ENCODE measurements around the gene ZNF740. TPM values are rescaled to one million over a fixed set of nuclear protein-coding genes. Genes with fewer than 3 reads are reported as not detected.

The ZNF740 gene
- polyA plus RNA-seq, 1 donor from 2014 or later, result 24.3 TPM

- H3K4me3 ChIP-seq (ENCODE audit: low read length), result no peak overlapping the region
- H3K9me3 ChIP-seq (ENCODE audit: low read length), result no peaks in the 10 kb centered on the region
- H3K36me3 ChIP-seq (ENCODE audit: insufficient read depth, low read length), result no peaks in the 10 kb centered on the region
- no peaks in the 10 kb centered on the region for H3F3A ChIP-seq (ENCODE audit: insufficient read depth, low read length, poor library complexity, severe bottlenecking)
- H3K27ac ChIP-seq (ENCODE audit: low read length), result no peak overlapping the region
- H3K27me3 ChIP-seq (ENCODE audit: insufficient read depth, low read depth, low read length), result peaks cover 18% of the 10 kb centered on the region
- no peak overlapping the region for H2AFZ ChIP-seq (ENCODE audit: low read depth, low read length)
- no peak overlapping the region for H3K4me2 ChIP-seq (ENCODE audit: low read length)
- no peaks in the 10 kb centered on the region for H3K9me2 ChIP-seq (ENCODE audit: insufficient read depth, low read length)
- H3K79me2 ChIP-seq (replicated peaks; ENCODE audit: insufficient read depth, low read length), result no peaks in the 10 kb centered on the region
- H4K20me1 ChIP-seq (ENCODE audit: insufficient read depth), result no peaks in the 10 kb centered on the region
- TF ChIP-seq TAF1 (IDR thresholded peaks at IDR 0.05; ENCODE audit: low read depth) (no peak), SMC3 (conservative IDR thresholded peaks at IDR 0.05; ENCODE audit: poor library complexity) (no peak), EP300 (conservative IDR thresholded peaks at IDR 0.05; ENCODE audit: poor library complexity, severe bottlenecking) (no peak), RAD21 (conservative IDR thresholded peaks at IDR 0.05) (no peak), MXI1 (conservative IDR thresholded peaks at IDR 0.05; ENCODE audit: poor library complexity, severe bottlenecking) (no peak), EZH2 (IDR thresholded peaks at IDR 0.05; ENCODE audit: borderline replicate concordance, insufficient read depth, low read length, poor library complexity, severe bottlenecking) (no peak), POLR2AphosphoS5 (IDR thresholded peaks at IDR 0.05) (no peak), REST (IDR thresholded peaks at IDR 0.05; ENCODE audit: borderline replicate concordance) (no peak), CTCF (IDR thresholded peaks at IDR 0.05; ENCODE audit: poor library complexity, severe bottlenecking) (no peak)
- H3K9ac ChIP-seq (ENCODE audit: low read length), result no peak overlapping the region
Observed at GRCh38 chr12:53195516-53196420, 15.2 kb downstream of the ZNF740 start.

- no peak for TF ChIP-seq CTCF (IDR thresholded peaks at IDR 0.05; ENCODE audit: poor library complexity, severe bottlenecking)
- TF ChIP-seq POLR2AphosphoS5 (IDR thresholded peaks at IDR 0.05), result no peak
- TF ChIP-seq REST (IDR thresholded peaks at IDR 0.05; ENCODE audit: borderline replicate concordance), result no peak
- no peak for TF ChIP-seq MXI1 (conservative IDR thresholded peaks at IDR 0.05; ENCODE audit: poor library complexity, severe bottlenecking)
- TF ChIP-seq EP300 (conservative IDR thresholded peaks at IDR 0.05; ENCODE audit: poor library complexity, severe bottlenecking), result no peak
- no peak for TF ChIP-seq EZH2 (IDR thresholded peaks at IDR 0.05; ENCODE audit: borderline replicate concordance, insufficient read depth, low read length, poor library complexity, severe bottlenecking)
- TF ChIP-seq SMC3 (conservative IDR thresholded peaks at IDR 0.05; ENCODE audit: poor library complexity), result no peak
- no peak for TF ChIP-seq TAF1 (IDR thresholded peaks at IDR 0.05; ENCODE audit: low read depth)
- TF ChIP-seq RAD21 (conservative IDR thresholded peaks at IDR 0.05), result no peak
Observed at GRCh38 chr12:53196486-53196885, 16.0 kb downstream of the ZNF740 start.

More at GRCh38 chr12:53196486-53196885, 16.0 kb downstream of the ZNF740 start:
- Histone ChIP-seq H4K20me1 (ENCODE audit: insufficient read depth) (no peaks in the 10 kb centered on the region), H3K36me3 (ENCODE audit: insufficient read depth, low read length) (no peaks in the 10 kb centered on the region), H3F3A (ENCODE audit: insufficient read depth, low read length, poor library complexity, severe bottlenecking) (no peaks in the 10 kb centered on the region), H3K9ac (ENCODE audit: low read length) (no peak overlapping the region), H3K9me3 (ENCODE audit: low read length) (no peaks in the 10 kb centered on the region), H3K27me3 (ENCODE audit: insufficient read depth, low read depth, low read length) (peaks cover 18% of the 10 kb centered on the region), H2AFZ (ENCODE audit: low read depth, low read length) (no peak overlapping the region), H3K79me2 (replicated peaks; ENCODE audit: insufficient read depth, low read length) (no peaks in the 10 kb centered on the region), H3K9me2 (ENCODE audit: insufficient read depth, low read length) (no peaks in the 10 kb centered on the region), H3K4me2 (ENCODE audit: low read length) (no peak overlapping the region), H3K4me3 (ENCODE audit: low read length) (no peak overlapping the region), H3K27ac (ENCODE audit: low read length) (no peak overlapping the region)

All from neural cell (in vitro differentiated cells).